Skeletal muscle tissue (tissue), 4 donors: ENCODE measurements around the gene RBM27. TPM values are rescaled to one million over a fixed set of nuclear protein-coding genes. Genes with fewer than 3 reads are reported as not detected.

Experiments
- H3K27ac ChIP-seq: one replicate; pipeline ENCODE4 v1.7.0; 2013; ENCODE audit warnings: mild to moderate bottlenecking, low read depth, low read length, inconsistent platforms
- H3K27me3 ChIP-seq, 3 donors: one replicate each; pipeline ENCODE4 v1.7.0; 2013; ENCODE audit warnings: low read length in 3 of 3; ENCODE audit not compliant: control insufficient read depth in 3 of 3, insufficient read depth in 3 of 3
- H3K36me3 ChIP-seq, 3 donors: one replicate each; pipeline ENCODE4 v1.7.0; 2013; ENCODE audit warnings: low read length in 3 of 3; ENCODE audit not compliant: control insufficient read depth in 3 of 3, insufficient read depth in 3 of 3
- H3K4me1 ChIP-seq, 3 donors: one replicate each; pipeline ENCODE4 v1.7.0; 2013; ENCODE audit warnings: low read length in 3 of 3, mild to moderate bottlenecking in 3 of 3; ENCODE audit not compliant: control insufficient read depth in 3 of 3, insufficient read depth in 3 of 3
- H3K4me3 ChIP-seq, 3 donors: one replicate each; pipeline ENCODE4 v1.7.0; 2013; ENCODE audit warnings: low read length in 3 of 3
- H3K9ac ChIP-seq, 3 donors: one replicate each; pipeline ENCODE4 v1.7.0; 2013; ENCODE audit warnings: low read length in 3 of 3, mild to moderate bottlenecking in 3 of 3, moderate library complexity in 2 of 3, low read depth in 1 of 3
- H3K9me3 ChIP-seq, 3 donors: one replicate each; pipeline ENCODE4 v1.7.0; 2013; ENCODE audit warnings: low read length in 3 of 3; ENCODE audit not compliant: control insufficient read depth in 3 of 3
- total RNA-seq: library from RNA; depleted of rRNA; stranded (reverse); fragments of >200 nt; gene quantifications from one replicate; pipeline ENCODE4 v1.2.3, GENCODE V29; 2014
- donor health status: Osteomylitis.

Gene RBM27
- total RNA-seq, 1 donor from 2014 or later = 25.1 TPM

DNA sequence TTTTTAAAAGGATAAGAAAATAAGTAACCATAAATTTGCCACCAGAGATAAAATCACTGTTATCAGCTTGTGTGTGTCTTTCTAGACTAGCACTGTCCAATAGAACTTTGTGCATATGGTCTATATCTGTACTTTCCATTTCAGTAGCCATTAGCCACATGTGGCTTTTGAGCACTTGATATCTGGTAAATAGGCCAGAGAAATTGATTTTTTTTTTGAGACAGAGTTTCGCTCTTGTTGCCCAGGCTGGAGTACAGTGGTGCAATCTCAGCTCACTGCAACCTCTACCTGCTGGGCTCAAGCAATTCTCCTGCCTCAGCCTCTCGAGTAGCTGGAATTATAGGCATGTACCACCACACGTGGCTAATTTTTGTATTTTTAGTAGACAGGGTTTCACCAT is 17.8 kb downstream of the RBM27 start:
- peaks cover 0 to 9% (median 4%) of the 10 kb centered on the region in 3 donors for H3K36me3 ChIP-seq
- H3K27ac ChIP-seq = no peak overlapping the region
- no peaks in the 10 kb centered on the region for H3K9me3 ChIP-seq
- no peak overlapping the region for H3K9ac ChIP-seq
- H3K27me3 ChIP-seq = no peaks in the 10 kb centered on the region
- no peak overlapping the region for H3K4me3 ChIP-seq
- H3K4me1 ChIP-seq = peaks cover 0 to 4% (median 0%) of the 10 kb centered on the region in 3 donors

DNA sequence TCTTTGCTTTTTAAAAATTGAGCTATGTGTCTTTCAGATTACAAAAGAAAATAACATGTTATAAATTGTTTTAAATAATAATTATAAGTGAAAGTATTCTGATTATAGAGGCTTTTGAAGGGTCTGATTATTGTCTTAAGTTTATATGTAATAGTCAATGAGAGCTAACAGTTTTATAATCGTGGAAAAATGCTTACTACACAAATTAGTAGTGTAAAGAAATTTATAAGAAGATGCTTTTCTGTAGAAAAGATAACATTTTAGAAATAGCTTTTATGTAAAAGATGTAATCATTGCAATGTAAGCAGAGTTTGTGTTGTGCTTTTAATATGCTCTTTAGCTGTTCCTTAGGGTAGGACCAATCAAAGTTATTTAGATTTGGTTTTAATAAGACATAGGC is 18.6 kb downstream of the RBM27 start:
- Histone ChIP-seq H3K9ac (no peak overlapping the region), H3K4me3 (no peak overlapping the region), H3K9me3 (no peaks in the 10 kb centered on the region), H3K27ac (no peak overlapping the region), H3K4me1 (peaks cover 0 to 4% (median 0%) of the 10 kb centered on the region in 3 donors), H3K36me3 (peaks cover 0 to 9% (median 4%) of the 10 kb centered on the region in 3 donors), H3K27me3 (no peaks in the 10 kb centered on the region)

DNA sequence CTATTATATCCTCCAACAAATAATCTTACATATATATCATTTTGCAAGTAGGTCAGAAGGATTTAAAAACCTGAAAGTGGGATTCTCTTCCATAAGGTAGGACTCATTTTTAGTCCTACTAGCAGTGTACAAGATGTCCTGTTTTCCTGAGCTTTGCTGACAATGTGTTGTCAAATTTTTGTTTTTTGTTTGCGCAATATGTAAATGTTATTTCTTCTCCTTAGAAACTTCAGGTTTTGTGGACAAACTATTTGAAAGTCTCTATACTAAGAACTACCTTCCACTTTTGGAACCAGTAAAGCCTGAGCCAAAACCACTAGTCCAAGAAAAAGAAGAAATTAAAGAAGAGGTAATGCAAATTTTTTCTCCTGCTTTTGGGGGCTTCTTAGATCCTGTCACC is 19.8 kb downstream of the RBM27 start:
- peaks cover 0 to 9% (median 4%) of the 10 kb centered on the region in 3 donors for H3K36me3 ChIP-seq
- H3K4me1 ChIP-seq = peaks cover 0 to 4% (median 0%) of the 10 kb centered on the region in 3 donors
- H3K9ac ChIP-seq = no peak overlapping the region
- H3K9me3 ChIP-seq = no peaks in the 10 kb centered on the region
- H3K27me3 ChIP-seq = no peaks in the 10 kb centered on the region
- H3K27ac ChIP-seq = no peak overlapping the region
- no peak overlapping the region for H3K4me3 ChIP-seq

DNA sequence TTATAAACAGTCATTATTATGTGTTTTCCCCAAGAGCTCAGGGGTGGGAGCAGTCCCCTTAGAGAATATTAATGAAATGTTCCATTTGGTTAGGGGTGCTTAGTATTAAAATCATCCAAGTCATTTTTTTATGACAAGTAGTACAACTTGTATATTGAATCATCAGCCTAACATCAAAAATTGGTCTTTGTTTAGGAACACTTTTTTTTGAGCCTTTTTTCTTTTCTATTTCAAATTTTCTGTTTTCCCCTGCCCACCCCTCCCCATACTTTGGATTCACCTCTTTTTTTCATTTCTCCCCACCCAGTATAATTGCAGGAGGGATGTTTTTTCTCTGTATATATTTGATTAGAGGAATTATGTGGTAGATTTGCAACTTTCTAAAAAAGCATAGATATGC is 25.8 kb downstream of the RBM27 start:
- H3K9ac ChIP-seq = no peak overlapping the region
- no peaks in the 10 kb centered on the region for H3K27me3 ChIP-seq
- peaks cover 8 to 31% (median 25%) of the 10 kb centered on the region in 3 donors for H3K36me3 ChIP-seq
- H3K27ac ChIP-seq = no peak overlapping the region
- peaks cover 0 to 5% (median 0%) of the 10 kb centered on the region in 3 donors for H3K4me1 ChIP-seq
- no peaks in the 10 kb centered on the region for H3K9me3 ChIP-seq
- no peak overlapping the region for H3K4me3 ChIP-seq

DNA sequence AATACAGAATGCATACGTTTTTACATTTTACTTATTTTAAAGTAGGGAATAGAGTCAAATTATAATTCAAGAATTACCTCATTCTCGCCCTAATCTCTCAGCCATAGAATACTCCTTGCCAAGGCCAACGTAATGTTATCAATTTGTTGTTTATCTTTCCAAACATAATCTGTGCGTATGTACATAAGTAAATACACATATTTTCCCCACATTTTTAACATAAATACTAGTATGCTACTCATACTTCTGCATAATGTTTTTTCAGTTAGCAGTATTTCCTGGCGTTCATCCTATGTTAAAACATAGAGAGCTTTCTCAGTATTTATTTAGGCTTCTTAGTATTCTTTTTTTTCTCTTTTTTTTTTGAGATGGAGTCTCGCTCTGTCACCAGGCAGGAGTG is 28.8 kb downstream of the RBM27 start:
- Histone ChIP-seq H3K4me1 (peaks cover 0 to 5% (median 0%) of the 10 kb centered on the region in 3 donors), H3K27me3 (no peaks in the 10 kb centered on the region), H3K27ac (no peak overlapping the region), H3K9me3 (no peaks in the 10 kb centered on the region), H3K9ac (no peak overlapping the region), H3K4me3 (no peak overlapping the region), H3K36me3 (peaks cover 10 to 35% (median 31%) of the 10 kb centered on the region in 3 donors)

DNA sequence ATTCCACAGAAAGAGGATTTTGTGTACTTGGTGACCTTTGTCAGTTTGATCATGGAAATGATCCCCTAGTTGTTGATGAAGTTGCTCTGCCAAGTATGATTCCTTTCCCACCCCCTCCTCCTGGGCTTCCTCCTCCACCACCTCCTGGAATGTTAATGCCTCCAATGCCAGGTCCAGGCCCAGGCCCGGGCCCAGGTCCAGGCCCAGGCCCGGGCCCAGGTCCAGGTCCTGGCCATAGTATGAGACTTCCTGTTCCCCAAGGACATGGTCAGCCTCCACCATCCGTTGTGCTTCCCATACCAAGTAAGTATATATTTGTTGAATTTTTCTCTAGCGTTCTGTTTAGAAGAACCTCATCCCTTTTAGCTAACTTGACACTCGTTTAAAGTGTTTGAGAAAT is 30.0 kb downstream of the RBM27 start:
- Histone ChIP-seq H3K4me1 (peaks cover 0 to 5% (median 0%) of the 10 kb centered on the region in 3 donors), H3K9me3 (no peaks in the 10 kb centered on the region), H3K27ac (no peak overlapping the region), H3K36me3 (peaks cover 14 to 37% (median 35%) of the 10 kb centered on the region in 3 donors), H3K4me3 (no peak overlapping the region), H3K9ac (no peak overlapping the region), H3K27me3 (no peaks in the 10 kb centered on the region)

DNA sequence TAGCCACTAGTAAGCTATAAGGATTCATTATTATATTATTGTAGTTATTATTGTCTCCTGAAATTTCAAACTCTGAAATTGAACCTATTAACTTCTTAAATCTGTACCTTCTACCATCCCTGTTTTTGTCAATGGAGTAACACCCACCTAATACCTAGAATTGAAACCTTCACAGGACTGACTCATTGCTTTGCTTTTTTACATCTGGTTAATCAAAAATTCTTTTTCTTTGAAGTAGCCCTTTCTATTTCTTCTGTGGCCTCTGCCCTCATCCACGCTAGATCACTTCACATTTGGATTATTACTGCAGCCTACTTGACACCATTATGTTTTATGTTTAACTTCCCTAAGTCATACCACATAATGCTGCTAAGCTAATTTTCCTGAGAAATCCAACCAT is 35.6 kb downstream of the RBM27 start:
- H3K27me3 ChIP-seq = no peaks in the 10 kb centered on the region
- H3K9ac ChIP-seq = no peak overlapping the region
- no peaks in the 10 kb centered on the region for H3K4me1 ChIP-seq
- H3K27ac ChIP-seq = no peak overlapping the region
- H3K9me3 ChIP-seq = no peaks in the 10 kb centered on the region
- no peak overlapping the region for H3K4me3 ChIP-seq
- peaks cover 4 to 14% (median 6%) of the 10 kb centered on the region in 3 donors for H3K36me3 ChIP-seq

DNA sequence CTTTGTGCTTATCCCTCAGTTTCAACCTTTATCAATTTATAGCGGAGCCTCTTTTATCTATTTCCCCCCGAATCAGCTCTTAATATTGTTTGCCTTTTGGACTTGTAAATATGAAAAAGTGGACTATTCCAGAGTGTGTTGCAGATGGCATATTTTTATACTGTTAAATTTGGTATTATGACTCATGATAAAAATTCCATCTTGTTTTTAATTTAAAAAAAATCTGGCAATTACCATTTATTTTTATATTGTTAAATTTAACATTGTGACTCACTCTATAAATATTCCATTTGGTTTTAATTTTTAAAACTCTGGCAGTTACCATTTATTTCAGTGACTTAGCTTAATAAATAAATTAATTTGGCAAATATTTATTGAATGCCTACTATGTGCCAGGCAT is 37.5 kb downstream of the RBM27 start:
- Histone ChIP-seq H3K4me1 (no peaks in the 10 kb centered on the region), H3K4me3 (no peak overlapping the region), H3K9ac (no peak overlapping the region), H3K27me3 (no peaks in the 10 kb centered on the region), H3K36me3 (peaks cover 4 to 12% (median 6%) of the 10 kb centered on the region in 3 donors), H3K27ac (no peak overlapping the region), H3K9me3 (no peaks in the 10 kb centered on the region)

DNA sequence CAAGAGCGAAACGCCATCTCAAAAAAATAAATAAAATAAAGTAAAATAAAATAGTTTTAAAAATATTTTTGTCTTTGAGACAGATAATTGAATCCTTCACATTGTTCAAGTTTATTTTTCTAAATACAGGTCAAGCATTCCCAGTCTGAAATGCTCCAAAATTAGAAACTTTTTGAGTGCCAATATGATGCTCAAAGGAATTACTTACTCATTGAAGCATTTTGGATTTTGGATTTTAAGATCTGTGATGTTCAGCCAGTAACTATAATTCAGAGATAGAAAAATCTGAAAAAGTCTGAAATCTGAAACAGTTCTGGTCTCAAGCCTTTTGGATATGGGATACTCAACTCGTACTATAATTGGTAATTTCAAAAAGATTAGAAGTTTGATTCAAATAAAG is 39.8 kb downstream of the RBM27 start:
- Histone ChIP-seq H3K27me3 (no peaks in the 10 kb centered on the region), H3K27ac (no peak overlapping the region), H3K36me3 (peaks cover 0 to 5% (median 0%) of the 10 kb centered on the region in 3 donors), H3K4me3 (no peak overlapping the region), H3K9ac (no peak overlapping the region), H3K9me3 (no peaks in the 10 kb centered on the region), H3K4me1 (no peaks in the 10 kb centered on the region)

DNA sequence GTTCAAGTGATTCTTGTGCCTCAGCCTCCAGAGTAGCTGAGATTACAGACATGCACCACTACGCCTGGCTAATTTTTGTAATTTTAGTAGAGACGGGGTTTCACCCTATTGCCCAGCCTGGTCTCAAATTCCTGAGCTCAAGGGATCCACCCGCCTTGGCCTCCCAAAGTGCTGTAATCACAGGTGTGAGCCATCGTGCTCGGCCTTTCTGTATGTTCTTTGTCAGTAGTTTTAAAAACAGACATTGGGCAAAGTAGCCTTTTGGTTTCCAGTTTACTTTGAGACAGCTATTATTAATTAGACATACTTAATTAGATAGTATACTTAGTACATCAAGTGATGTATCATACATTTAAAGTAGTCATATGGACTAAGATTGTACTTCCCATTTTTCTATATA is 45.2 kb downstream of the RBM27 start:
- Histone ChIP-seq H3K9me3 (no peaks in the 10 kb centered on the region), H3K27me3 (no peaks in the 10 kb centered on the region), H3K36me3 (peaks cover 3 to 11% (median 10%) of the 10 kb centered on the region in 3 donors), H3K9ac (no peak overlapping the region), H3K4me1 (no peaks in the 10 kb centered on the region), H3K4me3 (no peak overlapping the region), H3K27ac (no peak overlapping the region)
